T-helper 2 cell treated with Interferon-gamma antibody and Interleukin-4, amounts not matched to agents 100 ng/mL and 5 ng/mL, for 36 hours (primary cell): ENCODE results near the gene KIF4A. TPM values are rescaled to one million over a fixed set of nuclear protein-coding genes. Genes with fewer than 3 reads are reported as not detected.

ENCODE experiments used
- intact Hi-C: fragments of 100-400 bp; cut with micrococcal nuclease; formaldehyde crosslinking; loops from one replicate; pipeline ENCODE4 v1.15.1; 2023
- total RNA-seq: library from RNA; stranded (reverse); gene quantifications from 2 replicates; pipeline ENCODE4 v1.2.3, GENCODE V29; 2022

Gene KIF4A
- total RNA-seq, 1 donor from 2014 or later = 32.2 TPM

DNA sequence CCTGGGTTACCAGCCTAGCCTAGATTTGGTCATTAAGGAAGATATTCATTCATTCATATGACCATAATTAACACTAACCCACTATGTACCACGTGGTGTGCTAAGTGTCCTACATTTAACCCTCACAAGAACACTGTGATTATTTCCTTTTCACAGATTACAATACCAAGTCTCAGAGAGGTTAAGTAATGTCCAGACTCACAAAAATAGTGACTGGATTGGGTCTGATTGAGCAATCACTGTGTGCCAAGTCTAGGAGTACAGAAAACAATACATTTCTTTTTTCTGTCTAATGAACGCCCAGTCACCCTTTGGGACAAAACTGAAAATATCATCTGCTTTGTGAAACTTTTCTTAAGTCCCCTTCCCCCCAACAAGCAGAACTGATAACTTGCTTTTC, 147.1 kb downstream of the KIF4A start:
- intact Hi-C loops = no loop called here

DNA sequence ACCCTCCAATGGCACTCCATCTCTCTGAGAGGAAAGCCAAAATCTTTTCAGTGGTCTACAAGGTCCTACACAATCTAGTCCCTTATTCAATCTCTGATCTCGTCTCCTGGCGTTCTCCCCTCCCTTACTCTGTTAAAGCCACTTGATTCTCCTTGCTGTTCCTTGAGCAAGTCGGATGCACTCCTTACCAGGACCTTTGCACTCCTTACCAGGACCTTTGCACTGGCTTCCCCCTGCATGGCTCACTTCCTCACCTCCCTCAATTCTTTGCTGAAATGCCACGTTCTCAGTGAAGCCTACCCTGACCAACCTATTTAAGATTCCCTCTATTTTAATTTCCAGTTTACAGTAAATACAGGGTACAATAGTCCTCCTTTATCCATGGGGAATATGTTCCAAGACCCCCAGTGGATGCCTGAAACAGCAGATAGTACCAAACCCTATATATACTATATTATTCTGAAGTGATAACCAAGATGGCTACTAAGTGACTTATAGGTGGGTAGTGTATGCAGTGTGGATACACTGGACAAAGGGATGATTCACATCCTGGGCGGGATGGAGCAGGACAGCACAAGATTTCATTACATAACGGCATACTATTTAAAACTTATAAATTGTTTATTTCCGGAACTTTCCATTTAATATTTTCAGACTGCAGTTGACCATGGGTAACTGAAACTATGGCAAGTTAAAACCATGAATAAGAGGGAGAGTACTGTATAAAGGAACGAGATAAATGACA, 148.2 kb downstream of the KIF4A start:
- intact Hi-C loops = no loop called here

DNA sequence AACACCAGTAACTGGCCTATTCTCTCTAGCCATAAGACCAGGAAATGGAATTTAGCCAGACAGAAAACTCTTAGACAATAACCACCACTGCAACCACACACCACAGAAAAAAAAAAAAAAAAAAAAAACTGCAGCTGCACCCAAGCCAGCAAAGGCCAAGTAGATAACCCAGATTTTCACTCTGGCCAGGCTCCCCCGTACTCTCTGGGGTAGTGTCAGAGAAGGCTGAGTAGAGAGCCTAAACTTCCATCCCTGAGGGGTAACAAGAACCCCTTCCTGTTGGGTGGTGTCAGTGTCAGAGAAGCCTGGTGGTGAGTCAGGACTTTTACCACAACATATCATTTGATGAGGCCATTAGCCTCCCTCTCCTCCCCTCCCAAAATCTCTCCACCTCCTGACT, 149.1 kb downstream of the KIF4A start:
- intact Hi-C loops = no loop called here

DNA sequence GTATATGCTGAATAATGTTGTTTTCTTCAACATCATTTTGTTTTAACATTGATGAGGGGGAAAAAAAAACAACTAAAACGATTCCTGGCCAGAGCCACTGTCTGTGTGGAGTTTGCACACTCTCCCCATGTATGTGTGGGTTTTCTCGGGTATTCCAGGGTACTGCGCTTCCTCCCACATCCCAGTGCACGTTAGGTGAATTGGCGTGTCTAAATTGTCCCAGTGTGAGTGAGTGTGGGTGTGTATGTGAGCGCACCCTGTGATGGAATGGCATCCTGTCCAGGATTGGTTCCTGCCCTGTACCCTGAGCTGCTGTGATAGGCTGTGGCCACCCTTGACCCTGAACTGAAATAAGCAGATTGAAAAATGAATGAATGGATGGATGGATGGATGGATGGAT, 152.3 kb downstream of the KIF4A start:
- intact Hi-C loops = no loop called here

DNA sequence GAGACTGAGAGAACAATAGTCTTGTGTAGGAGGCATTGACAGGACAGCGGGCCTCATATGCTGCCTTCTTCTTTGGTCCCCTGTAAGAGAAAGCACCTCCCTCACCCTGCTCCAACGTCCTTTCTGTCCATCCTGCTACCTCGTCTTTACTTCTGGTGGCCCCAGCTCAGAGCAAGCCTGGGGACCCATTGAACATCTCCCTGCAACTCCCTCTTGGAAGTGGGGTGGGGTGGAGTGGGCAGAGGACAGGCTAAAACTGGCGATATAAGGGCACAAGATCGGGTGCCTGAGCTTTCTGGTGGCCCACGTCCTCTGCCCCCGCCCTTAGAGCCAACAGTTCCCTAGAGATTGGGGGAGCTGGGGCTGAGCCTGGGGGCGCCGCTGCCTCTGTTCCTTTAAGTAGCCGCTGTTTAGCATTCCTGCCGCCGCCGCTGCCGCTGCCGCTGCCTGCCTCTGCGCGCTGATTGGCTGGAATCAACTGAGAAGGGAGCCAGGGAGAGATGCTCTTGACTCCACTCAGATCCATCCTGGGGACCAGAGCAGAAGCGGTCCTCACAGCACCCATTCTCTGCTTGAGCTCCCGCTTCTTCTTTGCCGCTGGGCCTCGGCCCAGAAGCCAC, 154.5 kb downstream of the KIF4A start, which contains the start of gene DLG3:
TSS of gene DLG3 (plus strand) at position 510 of the 620 bp plus-strand sequence. CDS start 367 bp downstream, outside the sequence.
- intact Hi-C loops = no loop called here

DNA sequence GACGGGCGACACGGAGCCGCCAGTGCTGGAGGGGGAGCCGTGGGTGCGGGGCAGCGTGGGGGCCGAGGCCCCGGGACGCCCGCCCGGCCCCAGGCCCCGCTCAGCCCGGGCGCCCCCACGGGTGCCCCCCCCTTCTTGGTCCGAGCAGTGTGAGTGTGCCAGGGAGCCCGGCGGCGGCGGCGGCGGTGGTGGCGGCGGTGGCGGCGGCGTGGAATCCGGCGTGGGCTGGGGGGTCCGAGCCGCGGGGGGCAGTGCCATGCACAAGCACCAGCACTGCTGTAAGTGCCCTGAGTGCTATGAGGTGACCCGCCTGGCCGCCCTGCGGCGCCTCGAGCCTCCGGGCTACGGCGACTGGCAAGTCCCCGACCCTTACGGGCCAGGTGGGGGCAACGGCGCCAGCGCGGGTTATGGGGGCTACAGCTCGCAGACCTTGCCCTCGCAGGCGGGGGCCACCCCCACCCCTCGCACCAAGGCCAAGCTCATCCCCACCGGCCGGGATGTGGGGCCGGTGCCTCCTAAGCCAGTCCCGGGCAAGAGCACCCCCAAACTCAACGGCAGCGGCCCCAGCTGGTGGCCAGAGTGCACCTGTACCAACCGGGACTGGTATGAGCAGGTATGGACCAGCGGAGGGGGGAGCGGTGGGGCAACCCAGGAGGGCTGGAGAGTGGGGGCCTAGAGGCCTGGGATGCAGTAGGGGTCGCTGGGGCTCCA, 155.2 kb downstream of the KIF4A start:
- intact Hi-C loops = no loop called here

DNA sequence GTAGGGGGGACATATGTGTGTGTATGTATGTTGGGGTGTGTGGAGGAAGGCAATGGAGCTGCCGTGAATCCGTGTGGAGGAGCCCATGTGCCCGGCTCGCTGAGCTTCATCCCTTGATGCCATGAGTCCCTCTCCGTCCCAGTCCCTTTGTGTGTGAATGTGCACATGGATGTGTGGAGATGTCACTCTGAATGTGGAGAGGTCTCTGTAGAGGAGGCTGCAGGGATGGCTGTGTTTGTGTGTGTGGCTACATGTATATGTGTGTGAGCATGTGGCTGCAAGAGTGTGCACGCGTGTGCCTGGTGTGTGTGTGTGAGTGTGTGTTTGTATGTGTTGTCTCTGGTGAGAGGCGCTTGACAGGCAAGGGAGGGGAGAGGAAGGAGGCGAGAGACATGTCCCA, 156.0 kb downstream of the KIF4A start:
- intact Hi-C loops = no loop called here

DNA sequence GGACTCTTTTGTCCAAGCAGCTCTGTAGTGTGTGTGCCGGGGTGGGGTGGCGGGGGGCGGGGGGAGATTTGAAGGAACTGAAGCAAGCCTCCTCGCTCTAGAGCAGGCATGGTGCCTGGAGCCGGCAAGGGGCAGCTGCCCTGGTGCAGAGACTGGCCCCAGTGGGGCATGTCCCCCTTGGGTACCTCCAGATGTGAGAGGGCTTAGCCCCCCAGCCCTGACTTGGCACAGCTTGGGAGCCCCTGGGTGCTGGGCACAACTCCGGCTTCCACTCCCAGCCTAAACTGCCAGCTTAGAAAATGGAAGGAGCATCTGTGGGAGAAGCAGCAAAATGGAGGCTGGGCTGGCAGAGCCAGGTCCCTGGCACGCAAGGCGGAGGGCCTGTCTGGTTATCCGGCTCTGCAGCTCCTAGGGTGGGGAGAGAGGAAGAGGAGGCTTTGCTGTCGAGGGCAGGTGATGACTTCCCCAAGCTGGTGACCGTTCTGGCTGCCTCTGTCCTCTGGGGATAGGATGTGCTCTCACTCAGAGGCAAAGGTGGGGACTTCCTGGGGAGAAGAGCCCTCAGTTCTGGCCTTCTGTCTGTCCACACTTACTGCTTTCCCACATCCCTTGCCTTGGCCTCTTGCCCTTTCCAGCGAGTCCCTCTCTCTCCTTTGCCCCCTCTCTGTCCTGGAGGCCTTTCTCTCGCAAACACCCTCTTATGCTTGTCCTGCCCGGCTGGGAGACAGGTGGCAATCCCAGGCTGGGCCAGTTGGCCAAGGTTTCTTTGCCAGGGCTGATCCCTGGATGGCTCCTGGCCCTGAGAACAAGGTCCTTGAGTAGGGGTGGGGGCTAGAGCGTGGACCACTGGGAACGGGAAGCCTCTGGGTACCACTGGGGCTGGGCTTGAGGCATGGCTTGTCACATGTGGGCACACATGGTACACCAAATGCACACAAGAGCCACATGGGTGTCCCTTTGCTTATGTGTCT, 156.8 kb downstream of the KIF4A start:
- intact Hi-C loops = no loop called here

DNA sequence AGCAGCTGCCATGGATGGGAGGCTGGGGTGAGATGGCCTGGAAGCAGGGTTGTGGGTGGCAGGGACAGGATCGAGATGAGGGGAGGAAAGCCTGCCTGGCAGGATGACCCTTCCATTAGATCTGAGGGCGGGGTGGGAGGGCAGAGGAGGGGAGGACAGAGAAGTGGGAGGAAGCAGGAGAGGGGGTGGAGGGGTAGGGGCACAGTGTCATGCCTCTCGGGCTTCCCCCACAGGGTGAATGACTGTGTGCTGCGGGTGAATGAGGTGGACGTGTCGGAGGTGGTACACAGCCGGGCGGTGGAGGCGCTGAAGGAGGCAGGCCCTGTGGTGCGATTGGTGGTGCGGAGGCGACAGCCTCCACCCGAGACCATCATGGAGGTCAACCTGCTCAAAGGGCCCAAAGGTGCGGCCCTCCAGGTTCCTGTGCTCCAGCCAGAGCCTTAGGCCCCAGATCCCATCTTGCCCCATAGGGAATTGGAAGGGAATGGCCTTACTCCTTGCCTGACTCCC, 159.6 kb downstream of the KIF4A start:
- intact Hi-C loops = no loop called here

DNA sequence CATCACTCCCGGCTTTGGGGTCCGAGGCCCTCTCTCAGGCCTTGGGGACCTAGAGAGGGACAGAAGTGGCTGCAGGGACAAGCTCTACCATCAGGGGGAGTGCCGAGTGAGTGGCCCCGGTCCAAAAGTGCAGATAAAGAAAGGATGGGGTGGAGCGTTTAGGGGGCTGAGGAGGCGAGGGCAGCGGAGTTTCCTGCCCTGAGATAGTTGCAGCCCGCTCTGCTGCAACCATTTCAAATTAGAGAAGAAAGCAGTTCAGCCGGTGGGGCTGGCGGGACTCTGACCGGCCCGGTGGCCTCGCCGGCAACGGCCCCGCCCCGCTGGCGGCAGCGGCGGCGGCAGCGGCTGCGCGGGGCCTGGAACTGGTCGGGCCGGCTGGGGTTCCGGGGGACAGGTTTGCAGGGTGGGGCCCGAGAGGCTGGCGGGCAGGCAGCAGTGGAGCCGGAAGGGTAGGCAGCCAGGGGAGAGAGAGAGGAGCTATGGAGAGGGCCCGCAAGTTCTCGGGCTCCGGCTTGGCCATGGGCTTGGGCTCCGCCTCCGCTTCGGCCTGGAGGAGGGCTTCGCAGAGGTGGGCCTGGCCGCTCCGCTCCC, 162.3 kb downstream of the KIF4A start:
- intact Hi-C loops = loop anchor here (1.0 to 10.0 kb wide), 6 partner anchors 18 to 733 kb away; partner anchors contain the start of genes KIF4A and SNX12

DNA sequence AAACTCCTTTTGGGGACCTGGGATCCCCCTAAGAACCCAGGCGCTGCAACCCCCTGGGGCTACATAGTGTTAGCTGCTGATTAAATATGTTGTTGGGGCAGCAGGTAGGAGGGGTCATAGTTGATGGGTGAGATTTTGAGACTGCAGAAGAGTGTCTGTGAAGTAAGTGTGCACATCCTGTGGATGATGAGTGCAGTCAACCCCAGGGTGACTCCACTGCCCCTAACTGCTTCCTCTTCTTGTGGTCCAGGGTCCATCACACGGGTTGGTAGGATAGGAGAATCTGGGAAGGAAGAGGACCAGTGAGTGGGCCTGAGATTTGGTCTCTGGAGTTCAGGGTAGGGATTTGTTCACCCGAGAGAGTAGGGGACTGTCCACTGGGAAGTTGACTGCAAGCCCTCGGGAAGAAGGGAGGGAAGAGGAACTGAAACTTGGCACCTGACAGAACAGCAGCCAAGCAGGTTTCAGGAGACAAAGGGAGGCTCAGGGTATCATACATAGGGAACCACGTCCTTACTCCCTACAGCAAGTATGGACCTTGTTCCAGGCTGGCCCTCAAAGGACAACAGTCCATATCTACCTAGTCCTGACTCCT, 163.2 kb downstream of the KIF4A start:
- intact Hi-C loops = loop anchor here (10.0 kb wide), 5 partner anchors 52 to 732 kb away; partner anchors contain the start of genes KIF4A and SNX12

DNA sequence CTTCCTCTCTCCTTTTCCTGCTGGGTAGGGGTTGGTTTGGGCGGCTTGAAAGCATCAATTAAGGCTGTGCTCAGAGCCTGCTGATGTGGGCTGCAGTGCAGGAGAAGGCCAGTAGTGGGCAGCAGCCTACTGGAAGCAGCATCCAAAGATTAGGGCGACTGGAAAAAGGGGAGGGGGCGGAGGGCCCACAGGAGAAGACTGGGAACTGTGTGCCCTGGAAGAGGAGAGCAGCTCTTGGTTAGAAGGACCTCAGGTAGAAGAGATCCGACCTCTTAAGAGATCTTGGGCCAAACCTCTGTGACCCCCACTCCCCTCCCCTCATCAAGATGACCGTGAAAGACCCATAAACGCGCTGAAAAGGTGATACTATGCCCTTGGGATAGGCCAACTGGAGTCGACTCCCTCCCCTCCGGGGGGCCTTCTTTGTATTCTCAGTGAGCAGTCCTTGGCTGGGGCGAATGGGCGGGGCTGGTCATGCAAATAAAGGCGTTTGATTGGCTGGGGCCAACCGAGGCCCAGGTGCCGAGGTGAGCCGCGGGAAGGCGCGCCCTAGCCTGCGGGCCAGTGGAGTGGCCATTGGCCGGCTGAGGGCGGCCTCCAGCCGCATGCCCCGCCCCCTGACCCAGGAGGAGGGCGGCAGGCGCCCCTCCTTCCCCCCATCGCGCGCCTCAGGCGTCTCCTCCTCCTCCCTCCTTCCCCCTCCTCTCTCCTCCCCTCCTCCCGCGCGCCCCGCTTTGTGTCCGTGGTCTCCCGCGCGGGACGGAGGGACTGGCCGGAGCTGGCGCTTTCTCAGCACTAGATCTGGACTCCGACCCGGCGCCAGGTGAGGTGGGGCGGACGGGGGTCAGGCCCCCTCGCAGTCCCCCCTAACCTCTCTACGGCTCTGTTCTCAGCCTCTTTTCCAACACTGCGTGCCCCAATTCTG, 164.8 kb downstream of the KIF4A start:
- intact Hi-C loops = loop anchor here (2.0 to 10.0 kb wide), 7 partner anchors 50 to 730 kb away; partner anchors contain the start of genes KIF4A and SNX12

DNA sequence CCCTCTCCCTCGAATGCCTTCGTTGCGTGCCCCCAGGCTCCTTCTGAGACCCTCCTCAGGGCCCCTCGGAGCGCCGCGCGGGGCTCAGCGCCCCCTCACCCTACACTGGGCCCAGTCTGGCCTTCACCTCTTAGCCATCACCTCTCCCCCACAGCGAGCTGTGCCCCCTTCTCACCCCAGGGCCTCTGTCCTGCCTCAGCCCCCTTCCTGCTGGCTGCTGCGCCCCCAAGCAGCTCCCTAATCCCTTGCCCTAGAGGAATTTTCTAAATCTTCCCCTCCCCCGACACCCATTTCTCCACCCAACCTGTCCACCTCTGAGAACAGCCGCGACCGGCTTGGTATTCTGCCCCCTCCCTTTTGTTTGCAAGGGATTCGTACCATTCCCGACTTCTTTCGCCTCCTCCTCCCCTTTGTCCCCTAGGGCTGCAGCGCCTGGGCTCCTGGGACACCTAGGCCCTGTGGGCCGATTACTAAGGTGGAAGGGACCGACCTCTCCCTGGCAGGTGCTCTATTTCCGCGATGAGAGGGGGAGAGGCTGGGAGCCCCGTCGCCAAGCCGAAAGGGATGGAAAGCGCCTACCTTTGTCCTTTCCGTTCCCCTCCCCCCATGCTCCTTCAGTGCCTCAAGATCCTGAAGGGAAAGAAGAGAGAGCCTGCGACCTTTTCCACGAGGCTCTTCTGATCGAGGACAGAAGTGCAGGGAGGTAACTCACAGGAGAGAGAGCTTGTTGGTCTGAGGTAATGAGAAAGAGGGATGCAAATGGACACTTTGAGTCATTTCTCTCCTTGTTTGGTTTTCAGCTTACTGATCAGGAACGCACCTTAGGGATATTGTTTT, 165.7 kb downstream of the KIF4A start:
- intact Hi-C loops = loop anchor here (2.0 to 10.0 kb wide), 7 partner anchors 49 to 729 kb away; partner anchors contain the start of genes KIF4A and SNX12

DNA sequence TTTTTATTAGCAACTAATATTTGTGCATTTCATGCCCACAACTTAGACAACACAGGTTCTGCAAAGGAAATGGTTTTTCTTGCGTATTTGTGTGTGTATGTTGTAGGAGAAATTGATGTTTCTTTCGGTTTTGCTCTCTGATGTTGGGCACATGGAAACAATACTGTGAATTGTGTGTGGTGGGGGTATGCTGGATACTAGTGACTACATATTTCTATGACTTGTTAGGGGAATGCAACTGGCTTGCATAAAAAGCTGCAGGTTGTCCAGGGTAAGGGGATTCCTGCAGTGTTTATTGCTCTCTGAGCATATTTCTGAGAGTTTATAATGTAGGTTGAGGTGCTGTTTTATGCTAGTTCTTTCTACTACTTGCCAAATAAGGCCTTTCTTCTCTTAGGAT, 166.4 kb downstream of the KIF4A start:
- intact Hi-C loops = loop anchor here (10.0 kb wide), 5 partner anchors 49 to 729 kb away; partner anchors contain the start of genes KIF4A and SNX12

DNA sequence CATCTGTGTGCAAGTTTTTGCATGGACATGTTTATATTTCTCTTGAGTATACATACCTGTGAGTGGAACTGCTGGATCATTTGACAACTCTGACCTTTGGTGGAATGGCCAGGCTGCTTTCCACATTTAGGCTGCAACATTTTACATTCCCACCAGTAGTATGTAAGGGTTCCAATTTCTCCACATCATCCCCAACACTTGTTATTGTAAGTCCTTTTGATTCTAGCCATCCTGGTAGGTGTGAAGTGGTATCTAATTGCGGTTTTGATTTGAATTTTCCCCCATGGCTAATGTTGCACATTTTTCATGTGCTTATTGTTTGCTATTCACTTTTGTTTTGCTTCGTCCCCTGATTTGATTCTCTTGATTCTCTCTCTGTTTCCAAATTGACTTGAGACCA, 171.1 kb downstream of the KIF4A start:
- intact Hi-C loops = no loop called here

DNA sequence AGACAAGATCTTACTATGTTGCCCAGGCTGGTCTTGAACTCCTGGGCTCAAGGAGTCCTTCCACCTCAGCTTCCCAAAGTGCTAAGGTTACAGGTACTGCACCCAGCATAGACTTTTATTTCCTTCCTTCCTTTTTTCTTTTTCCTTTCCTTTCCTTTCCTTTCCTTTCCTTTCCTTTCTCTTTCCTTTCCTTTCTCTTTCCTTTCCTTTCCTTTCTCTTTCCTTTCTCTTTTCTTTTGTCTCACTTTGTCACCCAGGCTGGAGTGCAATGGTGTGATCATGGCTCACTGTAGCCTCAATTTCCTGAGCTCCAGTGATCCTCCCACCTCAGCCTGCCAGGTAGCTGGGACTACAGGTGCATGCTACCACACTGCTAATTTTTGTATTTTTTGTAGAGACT, 174.1 kb downstream of the KIF4A start:
- intact Hi-C loops = no loop called here

DNA sequence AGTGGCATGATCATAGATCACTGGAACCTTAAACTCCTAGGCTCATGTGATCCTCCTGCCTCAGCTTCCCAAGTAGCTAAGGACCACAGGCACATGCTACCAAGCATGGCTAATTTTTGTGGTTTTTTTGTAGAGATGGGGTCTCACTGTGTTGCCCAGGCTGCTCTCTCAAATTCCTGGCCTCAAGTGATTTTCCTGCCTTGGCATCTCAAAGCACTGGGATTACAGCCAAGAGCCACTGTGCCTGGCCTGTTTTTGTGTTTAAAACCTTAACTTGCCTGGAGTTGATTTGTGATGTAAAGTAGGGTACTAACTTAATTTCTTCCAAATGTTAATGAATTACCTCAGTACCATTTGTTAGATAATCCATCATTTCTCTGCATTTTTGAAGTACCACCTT, 177.1 kb downstream of the KIF4A start:
- intact Hi-C loops = no loop called here

DNA sequence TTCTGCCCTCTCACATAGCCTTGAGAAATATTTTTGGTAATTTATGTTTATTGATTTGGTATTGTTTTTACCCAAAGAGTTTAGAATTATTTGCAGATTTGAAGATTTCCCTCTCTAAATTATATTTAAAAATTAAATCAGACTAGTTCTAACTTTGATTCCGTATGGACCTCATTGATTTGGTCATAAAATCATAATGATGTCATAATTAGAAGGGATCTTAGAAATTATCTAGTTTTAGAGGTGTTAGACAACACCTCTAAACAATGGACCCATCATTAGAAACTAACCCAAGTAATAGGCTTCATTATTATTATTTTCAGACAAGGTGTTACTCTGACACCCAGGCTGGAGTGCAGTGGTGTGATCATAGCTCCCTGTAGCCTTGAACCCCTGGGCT, 178.8 kb downstream of the KIF4A start:
- intact Hi-C loops = no loop called here
